ENCODE results near the gene PLA2G2D. TPM values are rescaled to one million over a fixed set of nuclear protein-coding genes. Genes with fewer than 3 reads are reported as not detected.

PLA2G2D gene
- total and polyA plus RNA-seq, 2 of the 8 experiments (the other 6 are each of a cell fraction or from before 2014, with no cell fraction given): not detected

- FAIRE-seq: no peak
- H3K79me1 ChIP-seq (ENCODE audit: low read depth, low read length): no peaks in the 10 kb centered on the region
- TF ChIP-seq RBBP5 (IDR thresholded peaks at IDR 0.05; ENCODE audit: borderline replicate concordance, low read depth, low read length) (no peak), HDAC2 (IDR thresholded peaks at IDR 0.05; ENCODE audit: borderline replicate concordance in 1 of 2, low read depth in 2 of 2, low read length in 2 of 2) (no peak), NRF1 (IDR thresholded peaks at IDR 0.05; ENCODE audit: low read depth, low read length) (no peak), CHD2 (IDR thresholded peaks at IDR 0.05; ENCODE audit: low read length) (no peak), TAF1 (IDR thresholded peaks at IDR 0.05; ENCODE audit: low read depth, low read length) (no peak), SAP30 (IDR thresholded peaks at IDR 0.05; ENCODE audit: insufficient read depth, insufficient replicate concordance, low read length) (no peak), CREB1 (IDR thresholded peaks at IDR 0.05) (no peak), SUZ12 (IDR thresholded peaks at IDR 0.05; ENCODE audit: low read length) (no peak)
- TF ChIP-seq, protein P1, sequence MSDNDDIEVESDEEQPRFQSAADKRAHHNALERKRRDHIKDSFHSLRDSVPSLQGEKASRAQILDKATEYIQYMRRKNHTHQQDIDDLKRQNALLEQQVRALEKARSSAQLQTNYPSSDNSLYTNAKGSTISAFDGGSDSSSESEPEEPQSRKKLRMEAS (IDR thresholded peaks at IDR 0.05): no peak
- TF ChIP-seq, protein P2, sequence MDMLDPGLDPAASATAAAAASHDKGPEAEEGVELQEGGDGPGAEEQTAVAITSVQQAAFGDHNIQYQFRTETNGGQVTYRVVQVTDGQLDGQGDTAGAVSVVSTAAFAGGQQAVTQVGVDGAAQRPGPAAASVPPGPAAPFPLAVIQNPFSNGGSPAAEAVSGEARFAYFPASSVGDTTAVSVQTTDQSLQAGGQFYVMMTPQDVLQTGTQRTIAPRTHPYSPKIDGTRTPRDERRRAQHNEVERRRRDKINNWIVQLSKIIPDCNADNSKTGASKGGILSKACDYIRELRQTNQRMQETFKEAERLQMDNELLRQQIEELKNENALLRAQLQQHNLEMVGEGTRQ (IDR thresholded peaks at IDR 0.05; ENCODE audit: low read length): no peak
Observed at GRCh38 chr1:20126041-20126805, 6.9 kb upstream of the PLA2G2D start.

More at GRCh38 chr1:20126041-20126805, 6.9 kb upstream of the PLA2G2D start:
- DNase-seq (ENCODE audit: low read depth in 1 of 2, low spot score in 2 of 2): no peak
- no peak overlapping the region for H3K4ac ChIP-seq (replicated peaks; ENCODE audit: insufficient read length, low read depth, low read length)
- WGBS, 2 experiments (ENCODE audit: extremely low coverage in 1 of 2, insufficient coverage in 1 of 2, insufficient read length in 1 of 2, insufficient replicate concordance in 2 of 2, low coverage in 1 of 2, low lambda C conversion rate in 2 of 2, missing lambda C conversion rate in 1 of 2): 87% methylated on average over 9 of the region's 9 CpGs; no CpG with 5 or more reads in 1 of the 2 experiments
- no peak overlapping the region for H4K8ac ChIP-seq (ENCODE audit: extremely low read depth, insufficient read depth, low read length)
- ChIA-PET POLR2A (ENCODE audit: partially characterized antibody) (no interaction called here), CTCF (ENCODE audit: partially characterized antibody) (interaction anchor here (0.6 to 4.1 kb wide), 6 partner anchors 11 to 133 kb away, joined by 3 to 23 read pairs (median 4); no protein-coding TSS in a partner anchor)
- H4K91ac ChIP-seq (replicated peaks; ENCODE audit: insufficient read length, low read length): no peak overlapping the region
- no peak overlapping the region for H3K4me2 ChIP-seq (ENCODE audit: insufficient read depth in 1 of 2, low read depth in 2 of 2, low read length in 2 of 2)
- H3K4me3 ChIP-seq (ENCODE audit: extremely low read depth in 1 of 4, insufficient read depth in 2 of 4, low read depth in 3 of 4, low read length in 4 of 4): no peak overlapping the region
- H2BK5ac ChIP-seq (ENCODE audit: low read depth, low read length): no peak overlapping the region
- H3K9me3 ChIP-seq (ENCODE audit: insufficient read depth in 2 of 2, low read depth in 1 of 2, low read length in 1 of 2): peaks cover 0 to 3% of the 10 kb centered on the region in 2 experiments; a peak in 2 of 4 replicates
- peaks cover under 1% of the 10 kb centered on the region; the same call in 1 of the 2 replicates for H3K23me2 ChIP-seq (ENCODE audit: low read depth, low read length)
- H2BK120ac ChIP-seq (replicated peaks; ENCODE audit: low read depth, low read length): no peak overlapping the region
- H3K36me3 ChIP-seq (ENCODE audit: control insufficient read depth in 2 of 4, insufficient read depth in 4 of 4, low read length in 3 of 4): no peaks in the 10 kb centered on the region
- H2AFZ ChIP-seq (ENCODE audit: low read length): no peak overlapping the region
- no peak overlapping the region for H2BK20ac ChIP-seq (ENCODE audit: low read length)
- no peak overlapping the region for H2BK12ac ChIP-seq (ENCODE audit: low read depth, low read length)
- H4K5ac ChIP-seq (ENCODE audit: insufficient read length, low read depth, low read length): no peak overlapping the region
- no peak overlapping the region for H3K27ac ChIP-seq (ENCODE audit: low read depth, low read length)
- H3K14ac ChIP-seq (ENCODE audit: insufficient read length): no peak overlapping the region
- H2AK5ac ChIP-seq (ENCODE audit: low read depth, low read length): no peak overlapping the region
- H3K9ac ChIP-seq (replicated peaks in 1 of 4; ENCODE audit: extremely low read depth in 1 of 4, low read depth in 3 of 4, low read length in 3 of 4): no peak overlapping the region
- no peak overlapping the region for H3K18ac ChIP-seq (ENCODE audit: extremely low read depth, low read length)
- H3K23ac ChIP-seq (ENCODE audit: insufficient read length): no peak overlapping the region
- H2BK15ac ChIP-seq (ENCODE audit: low read length): no peak overlapping the region; the same call in 1 of the 2 replicates
- H3K27me3 ChIP-seq (replicated peaks in 1 of 4; ENCODE audit: control insufficient read depth in 3 of 4, extremely low read depth in 1 of 4, insufficient read depth in 3 of 4, low read length in 3 of 4): no peaks in the 10 kb centered on the region
- no peaks in the 10 kb centered on the region for H3K4me1 ChIP-seq (replicated peaks in 1 of 4; ENCODE audit: control insufficient read depth in 3 of 4, insufficient read depth in 4 of 4, low read length in 3 of 4)
- no peak overlapping the region for H3K56ac ChIP-seq (replicated peaks; ENCODE audit: insufficient read length, low read depth, low read length)
- no peaks in the 10 kb centered on the region for H3K79me2 ChIP-seq (ENCODE audit: control insufficient read depth in 1 of 2, insufficient read depth in 2 of 2, low read length in 2 of 2)
- H4K20me1 ChIP-seq (replicated peaks in 1 of 2; ENCODE audit: control insufficient read depth in 1 of 2, insufficient read depth in 2 of 2, low read length in 2 of 2): no peaks in the 10 kb centered on the region
